ENCODE measurements around the gene KIAA1217.
A peak's percentile ranks its signal among the peaks of the same experiment; 100 is the strongest.

Gene KIAA1217

DNA sequence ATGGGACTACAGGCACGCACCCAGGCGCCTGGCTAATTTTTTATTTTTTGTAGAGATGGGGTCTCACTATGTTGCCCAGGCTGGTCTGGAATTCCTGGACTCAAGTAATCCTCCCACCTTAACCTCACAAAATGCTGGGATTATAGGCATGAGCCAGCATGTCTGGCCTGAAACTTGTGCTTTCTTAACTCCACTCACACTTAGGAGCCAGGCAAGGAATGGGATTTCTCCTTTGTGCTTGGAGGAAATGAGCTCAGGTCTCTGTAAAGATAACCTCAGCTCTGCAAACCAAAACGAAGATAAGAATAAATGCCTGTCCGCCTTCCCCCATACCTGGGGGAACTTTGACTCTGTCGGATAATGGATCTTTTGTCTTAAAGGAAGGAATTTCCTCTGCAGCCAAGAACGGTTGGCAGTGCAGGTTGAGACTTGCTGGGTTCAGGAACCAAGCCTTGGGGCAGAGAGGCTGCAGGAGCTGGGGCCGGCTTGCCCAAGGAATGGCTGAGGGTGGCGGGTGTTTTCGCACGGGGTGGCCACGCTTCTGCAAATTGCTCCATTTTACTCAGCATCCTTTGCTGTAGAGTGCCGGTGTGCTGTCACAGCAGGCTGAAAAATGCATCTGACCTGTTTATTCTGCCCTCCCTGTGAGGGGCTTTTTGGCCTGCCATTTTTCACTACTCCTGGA is 174.2 kb downstream of the KIAA1217 start:
- no peak for TF ChIP-seq SPI1 (IDR thresholded peaks at IDR 0.05; ENCODE audit: low read depth, low read length)
- TF ChIP-seq TAF1 (IDR thresholded peaks at IDR 0.05; ENCODE audit: low read depth, low read length): no peak
- no peak for TF ChIP-seq POU2F2 (IDR thresholded peaks at IDR 0.05; ENCODE audit: low read depth, low read length)
- no peak for TF ChIP-seq POLR2A (IDR thresholded peaks at IDR 0.05; ENCODE audit: low read depth, low read length)
- no peak for TF ChIP-seq PAX5 (IDR thresholded peaks at IDR 0.05; ENCODE audit: insufficient read depth, low read length, severe bottlenecking)
- TF ChIP-seq POLR2AphosphoS5 (IDR thresholded peaks at IDR 0.05; ENCODE audit: low read depth, low read length): no peak
- peak; percentile 71 for FAIRE-seq
- peak; percentile 11 for DNase-seq (ENCODE audit: insufficient read length, low spot score)

DNA sequence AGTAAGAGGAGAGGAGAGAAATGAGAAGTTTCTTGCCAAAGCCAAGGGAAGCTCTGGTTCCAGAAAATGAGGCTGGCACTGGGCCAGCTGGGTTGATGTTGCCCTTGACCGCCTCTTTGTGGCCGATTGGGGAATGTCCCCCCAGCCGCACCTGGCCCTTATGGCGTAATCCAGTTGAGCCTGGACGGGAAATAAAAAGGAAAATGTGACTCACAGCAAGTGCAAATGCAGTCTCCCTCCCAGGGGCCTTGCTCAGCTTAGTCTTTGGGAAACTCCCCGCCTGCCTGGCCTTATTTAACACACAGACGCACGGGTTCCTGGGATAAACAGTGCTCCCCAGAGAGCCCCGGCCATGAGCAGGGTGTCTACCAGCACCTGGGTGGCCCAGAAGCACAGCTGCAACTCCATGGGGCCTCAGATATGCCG is 174.8 kb downstream of the KIAA1217 start:
- TF ChIP-seq SPI1 (IDR thresholded peaks at IDR 0.05; ENCODE audit: low read depth, low read length) (no peak), POU2F2 (IDR thresholded peaks at IDR 0.05; ENCODE audit: low read depth, low read length) (peak; percentile 98)
- peak; percentile 40 for DNase-seq (ENCODE audit: insufficient read length, low spot score)
- FAIRE-seq: peak; percentile 96

DNA sequence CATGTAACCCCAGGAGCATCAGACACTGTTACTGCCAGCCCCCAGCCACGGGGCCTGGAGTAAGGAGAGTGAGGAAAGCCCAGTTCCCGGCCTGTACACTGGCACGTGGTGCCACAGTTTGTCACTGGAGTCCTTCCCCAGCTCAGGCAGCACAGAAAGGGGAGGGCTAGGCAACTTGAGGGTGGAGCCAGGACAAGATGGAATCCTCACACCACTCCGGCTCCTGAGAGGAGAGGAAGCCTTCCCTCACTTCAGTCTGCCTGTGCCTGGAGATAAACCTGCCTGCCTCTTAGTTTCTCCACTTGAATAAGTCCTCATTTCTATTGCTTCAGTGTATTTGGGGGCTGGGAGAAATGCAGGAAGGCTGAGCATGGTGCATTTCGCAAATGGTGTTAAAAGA is 176.0 kb downstream of the KIAA1217 start:
- peak; percentile 51 for FAIRE-seq
- no peak for DNase-seq (ENCODE audit: insufficient read length, low spot score)
- TF ChIP-seq PAX5 (IDR thresholded peaks at IDR 0.05; ENCODE audit: insufficient read depth, low read length, severe bottlenecking): no peak
- TF ChIP-seq TAF1 (IDR thresholded peaks at IDR 0.05; ENCODE audit: low read depth, low read length): no peak
- TF ChIP-seq POU2F2 (IDR thresholded peaks at IDR 0.05; ENCODE audit: low read depth, low read length): no peak

DNA sequence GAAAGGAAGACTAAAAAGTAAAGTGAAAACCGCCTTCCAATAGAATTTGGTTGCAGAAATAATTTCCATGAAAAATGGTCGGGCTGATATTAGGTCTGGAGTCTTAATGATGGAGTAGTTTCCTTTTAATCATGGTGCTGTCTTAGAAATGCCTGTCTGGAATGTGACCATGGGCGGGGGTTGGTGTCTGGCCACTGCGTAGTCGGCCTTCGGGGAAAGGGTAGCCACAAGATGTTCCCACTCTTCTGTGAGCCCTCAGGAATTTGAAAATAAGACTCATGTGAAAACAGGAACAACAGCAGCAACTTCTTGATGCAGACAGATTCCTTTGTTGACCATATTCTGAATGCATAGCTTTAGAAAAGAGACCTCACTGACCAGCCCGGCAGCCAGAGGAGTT is 176.8 kb downstream of the KIAA1217 start:
- TF ChIP-seq POU2F2 (IDR thresholded peaks at IDR 0.05; ENCODE audit: low read depth, low read length): no peak
- no peak for TF ChIP-seq SPI1 (IDR thresholded peaks at IDR 0.05; ENCODE audit: low read depth, low read length)
- no peak for TF ChIP-seq POLR2AphosphoS5 (IDR thresholded peaks at IDR 0.05; ENCODE audit: low read depth, low read length)
- TF ChIP-seq TAF1 (IDR thresholded peaks at IDR 0.05; ENCODE audit: low read depth, low read length): no peak
- no peak for TF ChIP-seq POLR2A (IDR thresholded peaks at IDR 0.05; ENCODE audit: low read depth, low read length)
- no peak for TF ChIP-seq PAX5 (IDR thresholded peaks at IDR 0.05; ENCODE audit: insufficient read depth, low read length, severe bottlenecking)
- FAIRE-seq: no peak
- DNase-seq (ENCODE audit: insufficient read length, low spot score): no peak

DNA sequence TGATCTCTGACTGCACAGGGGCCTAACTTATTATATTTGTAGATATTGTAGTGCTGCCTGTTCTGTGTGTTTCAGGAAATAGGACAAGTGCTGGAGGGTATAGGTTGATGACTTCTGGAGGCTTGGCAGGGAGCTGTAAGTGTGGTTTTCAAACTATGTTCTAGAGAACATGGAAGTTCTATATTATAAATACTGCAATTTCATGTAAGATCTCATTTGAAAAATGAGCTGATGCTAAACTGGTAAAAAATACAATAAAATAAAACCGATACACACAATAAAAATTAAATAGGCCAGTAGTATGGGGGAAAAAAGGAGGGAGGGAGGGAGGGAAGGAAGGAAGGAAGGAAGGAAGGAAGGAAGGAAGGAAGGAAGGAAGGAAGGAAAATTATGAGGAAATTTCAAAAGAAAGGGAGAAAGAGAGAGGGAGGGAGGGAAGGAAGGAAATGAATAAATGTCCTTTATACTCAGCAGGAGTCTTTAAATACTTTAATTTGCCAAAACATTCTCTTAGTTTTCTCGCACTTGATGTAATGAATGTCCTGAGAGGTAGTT is 181.3 kb downstream of the KIAA1217 start:
- DNase-seq (ENCODE audit: insufficient read length, low spot score): no peak
- TF ChIP-seq POLR2AphosphoS5 (IDR thresholded peaks at IDR 0.05; ENCODE audit: low read depth, low read length) (no peak), SPI1 (IDR thresholded peaks at IDR 0.05; ENCODE audit: low read depth, low read length) (no peak), POU2F2 (IDR thresholded peaks at IDR 0.05; ENCODE audit: low read depth, low read length) (no peak), TAF1 (IDR thresholded peaks at IDR 0.05; ENCODE audit: low read depth, low read length) (no peak), PAX5 (IDR thresholded peaks at IDR 0.05; ENCODE audit: insufficient read depth, low read length, severe bottlenecking) (no peak), POLR2A (IDR thresholded peaks at IDR 0.05; ENCODE audit: low read depth, low read length) (no peak)
- FAIRE-seq: no peak

DNA sequence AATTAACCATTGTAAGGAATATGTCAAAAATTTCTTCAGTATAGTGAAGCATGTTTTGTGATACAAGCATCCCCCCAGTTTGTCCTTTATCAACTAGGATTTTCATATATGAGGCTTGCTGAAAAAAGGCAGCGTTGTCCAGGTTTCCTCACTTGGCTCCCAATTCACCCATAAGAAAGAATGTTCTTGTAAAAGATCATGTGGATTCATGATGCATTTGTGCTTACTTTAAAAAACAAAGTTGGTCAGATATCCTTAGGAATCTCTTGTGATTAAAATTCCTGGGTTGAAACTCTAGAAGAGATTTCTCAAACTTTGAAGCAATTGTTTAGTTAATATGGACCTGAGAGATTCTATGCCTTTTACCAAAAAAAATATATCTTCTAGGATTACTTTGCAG is 181.8 kb downstream of the KIAA1217 start:
- no peak for TF ChIP-seq SPI1 (IDR thresholded peaks at IDR 0.05; ENCODE audit: low read depth, low read length)
- TF ChIP-seq TAF1 (IDR thresholded peaks at IDR 0.05; ENCODE audit: low read depth, low read length): no peak
- no peak for TF ChIP-seq POLR2A (IDR thresholded peaks at IDR 0.05; ENCODE audit: low read depth, low read length)
- no peak for TF ChIP-seq POLR2AphosphoS5 (IDR thresholded peaks at IDR 0.05; ENCODE audit: low read depth, low read length)
- no peak for TF ChIP-seq POU2F2 (IDR thresholded peaks at IDR 0.05; ENCODE audit: low read depth, low read length)
- no peak for TF ChIP-seq PAX5 (IDR thresholded peaks at IDR 0.05; ENCODE audit: insufficient read depth, low read length, severe bottlenecking)
- FAIRE-seq: no peak
- no peak for DNase-seq (ENCODE audit: insufficient read length, low spot score)

DNA sequence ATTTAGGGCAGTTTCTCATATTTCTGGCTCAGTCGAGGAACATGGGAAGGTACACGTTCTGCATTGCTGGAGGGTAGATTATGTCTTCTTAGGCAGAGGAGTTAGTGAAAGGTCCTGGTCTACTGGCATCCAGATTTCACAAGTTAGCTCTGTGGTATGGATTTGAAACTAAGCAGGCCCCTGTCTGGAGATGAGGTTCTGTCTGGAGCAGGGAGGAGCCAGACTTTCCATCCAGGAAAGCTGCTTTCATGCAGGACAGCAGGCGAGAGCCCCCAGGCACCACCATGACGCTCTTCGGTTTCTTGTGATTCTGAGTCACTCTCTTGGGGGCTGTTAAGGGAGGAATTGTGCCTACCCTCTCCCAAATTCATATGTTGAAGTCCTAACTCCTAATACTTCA is 184.3 kb downstream of the KIAA1217 start:
- FAIRE-seq (no peak), DNase-seq (ENCODE audit: insufficient read length, low spot score) (no peak)
- no peak for TF ChIP-seq PAX5 (IDR thresholded peaks at IDR 0.05; ENCODE audit: insufficient read depth, low read length, severe bottlenecking)
- TF ChIP-seq POU2F2 (IDR thresholded peaks at IDR 0.05; ENCODE audit: low read depth, low read length): no peak
- TF ChIP-seq POLR2AphosphoS5 (IDR thresholded peaks at IDR 0.05; ENCODE audit: low read depth, low read length): no peak
- TF ChIP-seq SPI1 (IDR thresholded peaks at IDR 0.05; ENCODE audit: low read depth, low read length): no peak
- TF ChIP-seq TAF1 (IDR thresholded peaks at IDR 0.05; ENCODE audit: low read depth, low read length): no peak
- no peak for TF ChIP-seq POLR2A (IDR thresholded peaks at IDR 0.05; ENCODE audit: low read depth, low read length)

DNA sequence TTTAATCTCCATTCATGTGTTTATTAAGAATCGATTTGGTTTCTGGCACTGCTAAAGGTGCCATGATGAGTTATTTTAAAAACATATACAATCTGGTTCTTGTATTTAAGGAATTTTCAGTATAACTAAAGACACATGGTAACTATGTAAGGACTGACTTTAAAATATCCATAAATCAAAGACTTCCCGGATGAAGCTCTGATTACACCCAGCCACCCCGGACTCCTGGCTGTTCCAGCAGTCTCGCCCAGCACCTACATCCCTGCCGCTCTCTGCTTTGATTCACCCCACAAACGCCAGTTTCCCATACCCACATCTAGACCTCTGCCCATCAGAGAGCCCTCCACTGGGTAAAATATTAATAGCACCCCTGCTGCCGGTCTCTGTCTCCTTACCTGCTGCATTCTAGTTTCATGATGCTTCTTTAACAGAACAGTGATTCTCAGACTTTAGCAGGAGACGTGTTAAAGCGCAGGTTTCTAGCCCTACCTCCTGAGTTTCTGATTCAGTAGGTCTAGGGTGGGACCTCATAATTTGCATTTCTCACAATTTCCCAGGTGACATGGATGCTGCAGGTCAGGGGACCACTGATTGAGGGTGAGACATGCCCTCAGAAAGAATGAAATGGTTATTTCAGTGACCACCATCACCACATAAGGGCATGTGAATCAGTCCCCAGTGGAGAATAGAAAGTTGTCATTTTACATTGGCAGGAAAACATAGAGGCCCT is 185.7 kb downstream of the KIAA1217 start:
- no peak for FAIRE-seq
- no peak for DNase-seq (ENCODE audit: insufficient read length, low spot score)

DNA sequence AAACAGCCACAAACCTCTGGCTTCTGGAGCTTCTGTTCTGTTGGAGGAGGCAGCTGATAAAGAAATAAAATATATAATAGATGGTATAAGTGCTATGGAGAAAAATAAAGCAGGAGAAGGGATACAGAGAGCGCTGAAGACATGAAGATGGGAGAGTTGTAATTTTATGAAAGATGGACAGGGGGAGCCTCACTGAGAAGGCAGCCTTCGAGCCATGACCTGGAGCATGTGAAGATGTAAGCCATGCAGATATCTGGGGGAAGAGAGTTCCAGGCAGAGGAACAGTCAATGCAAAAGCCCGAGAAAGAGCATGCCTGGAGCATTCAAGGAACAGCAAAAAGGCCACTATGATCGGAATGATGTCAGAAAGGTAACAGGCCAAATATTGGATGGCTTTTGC is 187.5 kb downstream of the KIAA1217 start:
- TF ChIP-seq POU2F2 (IDR thresholded peaks at IDR 0.05; ENCODE audit: low read depth, low read length): no peak
- no peak for TF ChIP-seq PAX5 (IDR thresholded peaks at IDR 0.05; ENCODE audit: insufficient read depth, low read length, severe bottlenecking)
- no peak for TF ChIP-seq POLR2AphosphoS5 (IDR thresholded peaks at IDR 0.05; ENCODE audit: low read depth, low read length)
- no peak for TF ChIP-seq SPI1 (IDR thresholded peaks at IDR 0.05; ENCODE audit: low read depth, low read length)
- TF ChIP-seq TAF1 (IDR thresholded peaks at IDR 0.05; ENCODE audit: low read depth, low read length): no peak
- TF ChIP-seq POLR2A (IDR thresholded peaks at IDR 0.05; ENCODE audit: low read depth, low read length): no peak
- peak; percentile 31 for FAIRE-seq
- no peak for DNase-seq (ENCODE audit: insufficient read length, low spot score)

More for the DNA sequence above, 185.7 kb downstream of the KIAA1217 start:
- TF ChIP-seq PAX5 (IDR thresholded peaks at IDR 0.05; ENCODE audit: insufficient read depth, low read length, severe bottlenecking): no peak
- no peak for TF ChIP-seq POU2F2 (IDR thresholded peaks at IDR 0.05; ENCODE audit: low read depth, low read length)
- TF ChIP-seq POLR2A (IDR thresholded peaks at IDR 0.05; ENCODE audit: low read depth, low read length): no peak
- TF ChIP-seq SPI1 (IDR thresholded peaks at IDR 0.05; ENCODE audit: low read depth, low read length): no peak

Data from GM12891 (cell line).